GM18505 (cell line): ENCODE results near the gene TRAPPC11.

Source experiments
- ATAC-seq: cut with Tn5 transposase; IDR thresholded peaks from one replicate; pipeline ENCODE4 v1.9.1; 2021; ENCODE audit not compliant: unreplicated experiment
- POLR2A ChIP-seq: IDR thresholded peaks from 4 replicates; pipeline ENCODE4 v1.6.1; 2011; ENCODE audit warnings: borderline replicate concordance; ENCODE audit not compliant: insufficient read depth, insufficient read length; ENCODE audit errors: extremely low read depth

TRAPPC11 gene

DNA sequence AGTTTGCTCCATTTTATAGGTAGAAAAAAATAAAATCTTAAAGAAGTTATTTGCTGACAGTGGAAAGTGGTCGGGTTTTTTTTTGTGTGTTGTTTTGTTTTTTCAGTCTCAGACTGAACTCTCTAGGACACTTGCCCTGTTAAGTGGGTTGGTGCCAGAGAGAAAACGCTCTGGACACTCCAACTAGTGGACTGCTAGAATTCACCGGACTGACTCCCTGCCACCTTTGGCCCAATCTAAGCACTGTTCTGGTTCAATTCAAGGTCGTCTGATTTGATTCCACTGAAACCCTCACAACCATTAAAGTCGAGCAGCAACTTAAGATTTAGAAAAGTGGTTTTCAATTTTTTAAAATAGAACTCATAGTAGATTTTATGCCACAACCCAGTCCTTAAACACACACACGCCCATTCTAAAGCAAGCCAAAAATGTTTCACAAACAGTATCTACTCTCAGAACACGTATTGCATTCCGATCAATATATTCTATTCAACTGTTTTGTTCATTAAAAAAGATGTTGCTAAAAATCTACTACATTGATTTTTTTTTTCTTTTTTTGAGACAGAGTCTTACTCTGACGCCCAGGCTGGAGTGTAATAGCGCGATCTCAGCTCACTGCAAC, 27.4 kb upstream of the TRAPPC11 start:
- TF ChIP-seq POLR2A, result no peak
- no peak for ATAC-seq

DNA sequence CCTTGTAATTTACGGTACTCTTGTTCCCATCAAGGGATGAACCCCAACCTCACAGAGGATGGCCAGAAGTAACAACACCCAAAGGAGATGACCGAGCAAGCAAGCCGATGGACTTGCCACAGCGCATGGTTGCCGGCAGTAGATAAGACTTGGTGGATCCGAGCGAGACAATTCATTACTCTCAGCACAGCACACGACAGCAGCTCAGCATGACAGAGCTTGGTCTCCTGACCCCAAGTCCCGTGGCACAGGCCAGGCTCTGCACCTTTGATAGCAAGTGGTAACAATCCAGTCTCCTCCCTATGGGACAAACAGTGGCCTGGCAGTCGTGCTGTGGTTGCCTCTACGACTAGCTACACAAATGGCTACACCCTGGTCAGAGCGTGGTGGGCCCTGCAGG, 26.4 kb upstream of the TRAPPC11 start:
- TF ChIP-seq POLR2A, result no peak
- ATAC-seq, result no peak

DNA sequence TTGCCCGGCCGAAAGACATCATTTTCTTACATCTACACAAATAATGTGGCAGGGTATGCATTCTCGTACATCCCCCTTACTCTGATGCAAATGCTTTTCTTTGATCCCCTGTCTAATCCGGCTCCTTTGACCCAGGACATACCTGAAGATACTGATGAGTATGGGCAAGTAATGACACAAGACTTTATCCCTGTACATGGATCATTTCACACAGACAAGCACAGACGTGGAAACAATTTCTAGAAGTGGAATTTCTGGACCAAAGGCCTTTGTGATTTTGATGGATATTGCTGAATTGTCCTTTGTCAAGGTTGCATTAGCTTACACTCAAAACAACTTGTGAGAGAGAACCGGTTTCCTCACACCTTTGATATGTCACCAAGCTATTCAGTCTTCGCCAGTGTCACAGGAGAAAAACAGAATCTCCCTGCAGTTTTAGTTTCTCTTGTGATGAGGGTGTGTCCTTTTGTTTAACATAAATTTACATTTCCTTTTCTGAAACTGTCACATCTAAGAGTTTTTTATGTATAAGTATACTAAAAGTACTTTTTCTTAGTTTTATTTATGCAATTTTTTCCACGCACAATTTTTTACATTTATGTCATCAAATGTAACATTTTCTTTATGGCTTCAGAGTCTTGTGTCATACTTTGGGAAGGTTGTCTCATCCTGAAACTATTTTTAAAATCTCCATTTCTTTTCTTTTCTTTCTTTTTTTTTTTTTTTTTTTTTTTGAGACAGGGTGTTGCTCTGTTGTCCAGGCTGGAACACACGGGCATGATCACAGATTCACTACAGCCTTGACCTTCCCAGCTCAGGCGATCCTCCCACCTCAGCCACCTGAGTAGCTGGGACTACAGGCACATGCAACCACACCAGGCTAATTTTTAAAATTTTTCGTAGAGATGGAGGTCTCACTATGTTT, 25.4 kb upstream of the TRAPPC11 start:
- no peak for ATAC-seq
- TF ChIP-seq POLR2A, result no peak

DNA sequence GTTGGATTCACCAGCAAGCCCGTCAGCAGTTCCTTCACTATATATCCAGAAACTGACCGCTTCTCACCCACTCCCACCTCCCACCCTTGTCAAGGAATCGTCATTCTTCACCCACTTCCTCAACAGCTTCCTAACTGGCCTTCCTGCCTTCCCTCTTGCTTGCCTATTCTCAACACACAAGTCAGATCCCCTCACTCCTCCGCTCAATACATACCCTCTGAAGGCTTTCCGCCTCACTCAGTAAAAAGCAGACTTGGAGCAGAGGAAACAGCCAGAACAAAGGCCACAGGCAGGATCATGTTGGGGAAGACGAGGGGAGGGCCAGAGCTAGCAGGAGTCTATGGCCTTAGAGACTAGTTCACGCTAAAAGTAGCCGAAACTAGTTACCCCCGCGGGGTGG, 23.8 kb upstream of the TRAPPC11 start:
- no peak for TF ChIP-seq POLR2A
- ATAC-seq, result no peak

DNA sequence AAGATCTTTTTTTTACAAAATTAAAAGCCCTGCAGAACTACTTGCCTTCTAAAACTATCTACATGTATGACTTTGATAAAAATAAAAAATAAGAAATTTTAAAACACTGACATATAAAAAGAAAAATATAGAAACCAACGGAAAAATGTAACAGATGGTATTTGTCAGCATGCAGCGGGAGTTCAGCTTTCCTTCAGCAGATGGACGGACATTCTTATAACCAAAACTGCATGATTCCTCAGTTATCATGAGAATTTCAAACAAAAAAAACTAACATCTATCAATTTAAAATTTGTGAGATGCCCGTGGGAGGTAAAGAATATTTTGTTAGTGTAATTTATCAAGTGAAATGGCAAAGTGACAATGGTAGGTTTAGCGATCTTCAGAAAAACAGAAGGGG, 23.4 kb upstream of the TRAPPC11 start:
- no peak for ATAC-seq
- TF ChIP-seq POLR2A, result no peak

DNA sequence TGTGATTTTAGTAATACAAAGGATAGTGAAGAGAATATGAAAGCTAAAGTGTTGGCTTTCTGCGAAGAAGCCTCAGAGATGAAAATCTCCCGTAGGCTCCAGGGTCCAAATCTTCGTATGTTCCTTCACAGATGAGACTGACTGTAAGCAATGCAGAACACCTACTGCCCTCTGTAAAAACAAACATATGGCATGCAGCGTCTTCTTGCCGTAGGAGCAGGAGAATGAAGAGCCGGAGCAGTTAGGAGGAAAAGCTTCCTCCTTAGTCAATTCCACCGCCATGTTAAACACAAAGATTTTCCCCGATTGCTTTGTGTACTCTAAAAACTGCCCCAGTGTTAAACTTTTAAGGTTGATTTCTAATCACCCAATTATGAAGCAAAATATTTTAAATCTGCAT, 22.6 kb upstream of the TRAPPC11 start:
- no peak for TF ChIP-seq POLR2A
- no peak for ATAC-seq

DNA sequence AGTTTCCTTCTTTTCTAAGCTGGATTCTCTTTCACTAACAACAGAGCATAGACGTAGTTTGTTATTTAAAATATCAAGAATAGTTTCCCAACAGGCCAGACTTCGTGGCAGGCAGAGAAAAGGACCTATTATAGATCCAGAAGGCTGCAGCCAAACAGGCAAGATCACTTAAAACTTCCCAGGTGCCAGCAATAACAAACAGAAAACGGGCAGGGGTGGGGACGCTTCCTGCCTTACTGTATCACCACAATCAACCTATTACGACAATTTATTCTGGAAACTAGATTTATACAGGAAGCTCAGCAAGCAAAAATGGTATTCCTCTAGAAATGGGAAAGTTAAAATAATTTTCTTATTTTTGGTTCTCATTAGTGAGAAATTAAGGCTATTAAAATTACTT, 22.2 kb upstream of the TRAPPC11 start:
- no peak for TF ChIP-seq POLR2A
- ATAC-seq, result no peak

DNA sequence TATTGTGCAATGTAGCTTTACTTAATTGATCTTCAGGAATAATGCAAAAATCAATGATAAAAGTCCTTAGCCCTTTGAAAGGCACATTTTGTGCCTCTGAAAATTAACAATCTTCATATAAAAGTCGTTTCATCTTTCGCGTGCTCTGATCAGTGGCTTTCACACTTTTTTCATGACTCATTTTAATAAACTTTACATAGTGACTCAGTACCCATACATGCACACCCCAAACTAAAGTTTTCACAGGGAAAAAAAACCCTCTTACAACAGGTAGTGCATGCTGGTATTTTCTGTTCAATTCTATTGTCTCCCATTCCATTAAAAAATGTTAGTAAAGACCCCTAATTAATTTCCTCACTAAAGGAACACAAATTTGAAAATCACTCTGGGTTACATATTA, 21.6 kb upstream of the TRAPPC11 start:
- no peak for TF ChIP-seq POLR2A
- ATAC-seq, result no peak

DNA sequence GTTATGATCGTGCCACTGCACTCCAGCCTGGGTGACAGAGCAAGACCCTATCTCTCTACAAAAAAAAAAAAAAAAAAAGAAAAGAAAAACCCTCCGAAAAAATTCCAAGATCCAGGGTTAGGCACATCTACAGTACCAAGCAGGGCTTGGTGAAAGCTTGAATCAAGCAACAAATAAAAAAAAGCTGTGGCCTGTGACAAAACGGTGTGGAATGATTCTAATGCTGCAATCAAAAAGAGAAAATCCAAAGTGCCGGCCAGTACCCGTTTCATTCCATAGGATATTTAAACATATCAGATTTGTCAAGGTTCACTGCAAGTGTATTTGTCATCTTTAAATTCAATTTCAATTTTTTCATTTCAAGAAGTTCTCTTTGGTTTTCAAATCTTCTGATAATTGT, 20.7 kb upstream of the TRAPPC11 start:
- TF ChIP-seq POLR2A, result no peak
- no peak for ATAC-seq

DNA sequence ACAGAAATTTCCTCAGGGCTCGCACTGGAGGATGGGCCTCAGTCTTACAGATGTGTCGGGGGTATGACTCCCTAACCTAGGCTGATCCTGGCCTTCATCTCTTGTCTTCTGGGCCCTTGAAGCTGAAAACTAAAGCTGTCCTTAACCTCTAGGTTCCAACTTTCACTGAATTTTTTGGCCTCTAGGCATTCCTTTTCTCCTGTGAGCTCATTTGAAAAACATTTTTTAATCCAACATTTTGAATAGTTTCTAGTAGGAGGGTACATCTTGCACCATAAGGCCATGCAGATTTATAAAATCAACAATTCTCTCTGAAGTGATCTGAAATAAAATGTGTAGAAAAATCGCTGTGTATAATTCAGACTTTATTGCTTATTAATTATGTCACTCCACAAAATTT, 19.8 kb upstream of the TRAPPC11 start:
- no peak for TF ChIP-seq POLR2A
- no peak for ATAC-seq

DNA sequence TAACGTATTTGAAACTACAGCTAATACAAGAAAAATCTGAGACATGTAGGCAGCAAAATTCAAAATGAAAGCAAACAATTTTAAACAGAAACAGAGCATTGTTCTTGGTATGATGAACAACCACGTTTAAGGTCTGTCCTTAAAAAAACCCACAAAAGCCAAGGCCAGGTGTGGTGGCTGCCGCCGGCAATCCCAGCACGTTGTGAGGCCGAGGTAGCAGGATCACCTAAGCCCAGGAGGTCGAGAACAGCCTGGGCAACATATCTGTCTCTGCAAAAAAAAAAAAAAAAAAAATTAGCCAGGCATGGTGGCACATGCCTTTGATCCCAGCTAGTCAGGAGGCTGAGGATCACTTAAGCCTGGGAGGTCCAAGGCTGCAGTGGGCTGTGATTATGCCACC, 13.8 kb upstream of the TRAPPC11 start:
- no peak for ATAC-seq

DNA sequence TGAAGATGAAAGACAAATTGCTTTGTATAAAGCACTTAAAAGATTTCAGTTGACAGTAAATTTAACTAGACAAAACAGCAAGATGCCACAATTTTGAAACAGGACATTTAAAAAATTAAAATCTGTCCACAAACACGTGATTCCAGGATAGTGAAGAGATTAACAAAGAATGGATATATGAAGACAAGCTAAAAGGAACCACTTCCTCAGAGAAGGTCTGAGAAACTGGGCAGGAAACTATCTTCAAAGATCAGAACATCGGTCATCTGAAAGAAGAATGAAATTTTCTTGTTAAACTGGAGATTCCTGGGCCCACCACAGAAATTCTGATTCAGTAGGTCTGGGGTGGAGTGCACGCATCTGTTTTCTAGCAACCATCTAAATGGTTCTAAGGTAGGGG, 1.5 kb upstream of the TRAPPC11 start:
- ATAC-seq, result no peak
- TF ChIP-seq POLR2A, result no peak

More for the DNA sequence above, 13.8 kb upstream of the TRAPPC11 start:
- no peak for TF ChIP-seq POLR2A

DNA sequence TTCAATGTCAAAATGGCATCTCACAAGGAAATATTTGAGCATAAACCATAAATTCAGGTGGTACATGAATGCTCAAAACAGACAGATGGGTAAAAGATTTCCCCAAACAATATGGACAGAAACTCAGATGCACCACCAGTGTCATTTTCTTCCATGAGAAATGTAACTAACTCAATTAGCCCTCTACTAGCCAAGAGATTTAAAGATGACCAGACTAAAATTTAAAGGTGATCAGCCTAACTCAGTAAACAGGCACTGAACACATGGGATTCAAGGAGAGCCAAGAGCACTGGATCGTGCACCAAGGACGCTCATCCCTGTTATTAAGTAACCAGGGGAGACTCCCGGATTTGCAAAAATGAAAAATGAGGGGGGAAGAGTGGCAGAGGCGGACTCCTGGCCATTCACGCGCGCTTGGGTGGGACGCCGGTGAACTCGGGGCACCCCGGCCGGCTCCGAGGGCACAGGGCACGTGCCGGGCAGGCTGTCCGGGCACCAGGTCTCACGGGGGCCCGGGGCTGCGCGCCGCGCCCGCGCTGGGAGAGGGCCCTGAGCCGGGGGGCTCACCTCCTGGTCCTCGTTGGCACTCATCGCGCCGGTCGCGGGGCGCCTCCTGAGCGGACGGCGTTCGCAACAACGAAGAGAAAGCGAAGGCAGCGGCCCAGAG, 598 bp upstream of the TRAPPC11 start:
- ATAC-seq, result no peak
- TF ChIP-seq POLR2A, result no peak

DNA sequence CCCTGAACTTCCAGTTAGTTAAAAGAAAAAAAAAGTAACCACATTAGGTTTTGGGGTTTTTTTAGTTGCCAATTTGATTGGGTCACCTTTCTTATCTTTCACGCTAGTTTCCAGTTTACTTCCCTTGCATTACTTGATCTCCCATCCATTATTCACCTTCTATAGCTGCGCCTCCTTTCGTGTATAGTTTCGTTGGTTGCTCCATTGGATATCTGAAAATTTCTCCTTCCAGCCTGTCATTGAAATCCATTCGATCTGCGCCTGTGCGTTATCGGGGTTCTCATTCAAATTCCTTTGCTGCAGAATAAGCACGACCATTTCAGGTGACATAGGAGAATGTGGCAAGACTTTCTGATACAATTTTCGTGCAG, 764 bp downstream of the TRAPPC11 start:
- ATAC-seq, result no peak
- TF ChIP-seq POLR2A, result no peak
